Measurements from ENCODE around the gene SSU72. TPM values are rescaled to one million over a fixed set of nuclear protein-coding genes. Genes with fewer than 3 reads are reported as not detected.

SSU72 gene
- total and polyA plus RNA-seq, 2 donors (not counting 1 experiment from before 2014, with no cell fraction given) = 65.1 to 127 TPM

GRCh38 chr1:1616045-1616790 lies 41.6 kb upstream of the SSU72 start:
- peak overlapping the region; percentile 58 to 98 (median 87) for H3K4me3 ChIP-seq (replicated peaks in 1 of 4; ENCODE audit: control extremely low read depth in 1 of 4, insufficient read depth in 1 of 4, low read depth in 3 of 4, low read length in 4 of 4)
- peak overlapping the region; percentile 55 for H2AFZ ChIP-seq (ENCODE audit: low read length)
- peak overlapping the region; percentile 100 for H3K27ac ChIP-seq (ENCODE audit: insufficient read depth, low read length)
- peaks cover 20% of the 10 kb centered on the region for H3K79me2 ChIP-seq (ENCODE audit: control insufficient read depth, insufficient read depth, low read length)
- no peaks in the 10 kb centered on the region for H4K20me1 ChIP-seq (ENCODE audit: control insufficient read depth, extremely low read depth, insufficient read depth, low read length)
- peaks cover 10% of the 10 kb centered on the region for H3K4me1 ChIP-seq (ENCODE audit: control insufficient read depth, extremely low read depth, insufficient read depth, low read length)
- H3K27me3 ChIP-seq (ENCODE audit: control insufficient read depth, insufficient read depth, low read length) = no peaks in the 10 kb centered on the region
- peak overlapping the region; percentile 100 for H3K9ac ChIP-seq (ENCODE audit: insufficient read depth, low read length)
- H3K36me3 ChIP-seq (ENCODE audit: control insufficient read depth, insufficient read depth, low read length) = peaks cover 4% of the 10 kb centered on the region
- TF ChIP-seq EZH2 (IDR thresholded peaks at IDR 0.05; ENCODE audit: low read length, missing control alignments) (no peak), CTCF (conservative IDR thresholded peaks at IDR 0.05 in 1 of 2, IDR thresholded peaks at IDR 0.05 in 1 of 2; ENCODE audit: low read depth in 1 of 2, low read length in 2 of 2) (no peak)
- DNase-seq (ENCODE audit: low read depth in 2 of 2) = peak in 1 of 2 donors; percentile 37
- no peaks in the 10 kb centered on the region for H3K9me3 ChIP-seq (ENCODE audit: control insufficient read depth, insufficient read depth, low read depth, low read length)
- H3K4me2 ChIP-seq (ENCODE audit: extremely low read depth, insufficient read depth, low read length) = peak overlapping the region; percentile 88

GRCh38 chr1:1615256-1616044 lies 40.8 kb upstream of the SSU72 start, which contains the start of gene MIB2:
TSS of gene MIB2 (plus strand) at chr1:1615500. CDS start at chr1:1623453, 7,953 bp downstream.
- Histone ChIP-seq H3K27ac (ENCODE audit: insufficient read depth, low read length) (peak within 1 kb of the TSS; percentile 100), H2AFZ (ENCODE audit: low read length) (peak within 1 kb of the TSS; percentile 55), H3K4me3 (replicated peaks in 1 of 4; ENCODE audit: control extremely low read depth in 1 of 4, insufficient read depth in 1 of 4, low read depth in 3 of 4, low read length in 4 of 4) (peak within 1 kb of the TSS; percentile 73 to 98 (median 87)), H3K27me3 (ENCODE audit: control insufficient read depth, insufficient read depth, low read length) (no peaks in the 10 kb centered on the region), H3K9ac (ENCODE audit: insufficient read depth, low read length) (peak within 1 kb of the TSS; percentile 100), H4K20me1 (ENCODE audit: control insufficient read depth, extremely low read depth, insufficient read depth, low read length) (no peaks in the 10 kb centered on the region), H3K9me3 (ENCODE audit: control insufficient read depth, insufficient read depth, low read depth, low read length) (no peaks in the 10 kb centered on the region), H3K4me2 (ENCODE audit: extremely low read depth, insufficient read depth, low read length) (peak within 1 kb of the TSS; percentile 92), H3K4me1 (ENCODE audit: control insufficient read depth, extremely low read depth, insufficient read depth, low read length) (peaks cover 10% of the 10 kb centered on the region), H3K36me3 (ENCODE audit: control insufficient read depth, insufficient read depth, low read length) (peaks cover 4% of the 10 kb centered on the region), H3K79me2 (ENCODE audit: control insufficient read depth, insufficient read depth, low read length) (peaks cover 20% of the 10 kb centered on the region)
- TF ChIP-seq EZH2 (IDR thresholded peaks at IDR 0.05; ENCODE audit: low read length, missing control alignments) = no peak
- no peak for TF ChIP-seq CTCF (conservative IDR thresholded peaks at IDR 0.05 in 1 of 2, IDR thresholded peaks at IDR 0.05 in 1 of 2; ENCODE audit: low read depth in 1 of 2, low read length in 2 of 2)
- DNase-seq (ENCODE audit: low read depth in 2 of 2) = peak; percentile 90 to 94

- peak overlapping the region; percentile 100 for H3K9ac ChIP-seq (ENCODE audit: insufficient read depth, low read length)
- no peak for DNase-seq (ENCODE audit: low read depth in 2 of 2)
- H3K36me3 ChIP-seq (ENCODE audit: control insufficient read depth, insufficient read depth, low read length) = peaks cover 4% of the 10 kb centered on the region
- H3K79me2 ChIP-seq (ENCODE audit: control insufficient read depth, insufficient read depth, low read length) = peaks cover 20% of the 10 kb centered on the region
- H3K4me3 ChIP-seq (replicated peaks in 1 of 4; ENCODE audit: control extremely low read depth in 1 of 4, insufficient read depth in 1 of 4, low read depth in 3 of 4, low read length in 4 of 4) = peak overlapping the region; percentile 73 to 98 (median 86)
- H3K4me2 ChIP-seq (ENCODE audit: extremely low read depth, insufficient read depth, low read length) = peak overlapping the region; percentile 92
- H2AFZ ChIP-seq (ENCODE audit: low read length) = no peak overlapping the region
- no peaks in the 10 kb centered on the region for H4K20me1 ChIP-seq (ENCODE audit: control insufficient read depth, extremely low read depth, insufficient read depth, low read length)
- TF ChIP-seq EZH2 (IDR thresholded peaks at IDR 0.05; ENCODE audit: low read length, missing control alignments) = no peak
- TF ChIP-seq CTCF (conservative IDR thresholded peaks at IDR 0.05 in 1 of 2, IDR thresholded peaks at IDR 0.05 in 1 of 2; ENCODE audit: low read depth in 1 of 2, low read length in 2 of 2) = no peak
- H3K9me3 ChIP-seq (ENCODE audit: control insufficient read depth, insufficient read depth, low read depth, low read length) = no peaks in the 10 kb centered on the region
- peak overlapping the region; percentile 100 for H3K27ac ChIP-seq (ENCODE audit: insufficient read depth, low read length)
- no peaks in the 10 kb centered on the region for H3K27me3 ChIP-seq (ENCODE audit: control insufficient read depth, insufficient read depth, low read length)
- peaks cover 10% of the 10 kb centered on the region for H3K4me1 ChIP-seq (ENCODE audit: control insufficient read depth, extremely low read depth, insufficient read depth, low read length)
Measured at GRCh38 chr1:1614954-1615255, 40.2 kb upstream of the SSU72 start.

Measured in fibroblast of lung (primary cell).